Esophagus muscularis mucosa (tissue), 4 donors: Measurements from ENCODE around the gene MED29. TPM values are rescaled to one million over a fixed set of nuclear protein-coding genes. Genes with fewer than 3 reads are reported as not detected.
A peak's percentile ranks its signal among the peaks of the same experiment; 100 is the strongest.
"Not testable (repeated sequence)": the region's sequence is repeated elsewhere in the genome, so short reads cannot be mapped to it uniquely, and the experiment has no call there.

Experiments used
- DNase-seq: peaks from one replicate; pipeline ENCODE4 v3.0.0-alpha.2; 2017; ENCODE audit errors: extremely low spot score
- H3K27ac ChIP-seq, 4 donors: fragments of 200-600 bp; sonication (generic); replicated peaks in 1 of 4; 1 replicate in 3 of 4; 2 replicates in 1 of 4; pipeline ENCODE4 v1.5.1; 2016 to 2019; ENCODE audit warnings: mild to moderate bottlenecking in 1 of 4
- H3K27me3 ChIP-seq, 4 donors: fragments of 200-600 bp; sonication (generic); one replicate each; pipeline versions ENCODE4 v1.5.1 to v1.6.0; 2016 to 2019
- H3K36me3 ChIP-seq, 4 donors: fragments of 200-600 bp; sonication (generic); one replicate each; pipeline ENCODE4 v1.5.1; 2016 to 2019
- H3K4me1 ChIP-seq, 4 donors: fragments of 200-600 bp; sonication (generic); one replicate each; pipeline ENCODE4 v1.5.1; 2016 to 2019
- H3K4me3 ChIP-seq, 4 donors: fragments of 200-600 bp; sonication (generic); 1 replicate in 2 of 4; 2 replicates in 2 of 4; pipeline ENCODE4 v1.5.1; 2016 to 2019; ENCODE audit warnings: mild to moderate bottlenecking in 4 of 4, moderate library complexity in 1 of 4
- H3K9me3 ChIP-seq, 4 donors: fragments of 200-600 bp; sonication (generic); 1 replicate in 3 of 4; 2 replicates in 1 of 4; pipeline ENCODE4 v1.5.1; 2016 to 2019
- CTCF ChIP-seq, 3 experiments: fragments of 200-600 bp in 2 of 3; fragments of 450-650 bp in 1 of 3; sonication (generic) in 2 of 3; IDR thresholded peaks; one replicate each; pipeline ENCODE4 v1.5.1; 2017 to 2019; ENCODE audit warnings: antibody characterized with exemption in 3 of 3, mild to moderate bottlenecking in 2 of 3, moderate library complexity in 1 of 3
- EP300 ChIP-seq: sonication (generic); formaldehyde crosslinking; IDR thresholded peaks from one replicate; pipeline ENCODE4 v1.6.1; 2017; ENCODE audit warnings: antibody characterized with exemption
- POLR2A ChIP-seq: fragments of 450-650 bp; IDR thresholded peaks from one replicate; pipeline ENCODE4 v1.6.1; 2017; ENCODE audit warnings: antibody characterized with exemption, moderate library complexity, mild to moderate bottlenecking, low read depth
- POLR2AphosphoS5 ChIP-seq, 2 donors: sonication (generic); formaldehyde crosslinking; IDR thresholded peaks; one replicate each; pipeline ENCODE4 v1.6.1; 2017; ENCODE audit warnings: antibody characterized with exemption in 2 of 2
- WGBS: methylation state at CpG from one replicate; pipeline ENCODE4 v1.1.5; 2018; 5-methylcytosine and 5-hydroxymethylcytosine counted together
- intact Hi-C: fragments of 100-400 bp; cut with DNase I; formaldehyde crosslinking; loops from one replicate; pipeline ENCODE4 v1.15.1; 2023
- total RNA-seq, 4 donors: library from RNA; depleted of rRNA; stranded (reverse); fragments of >200 nt; gene quantifications; one replicate each; pipeline versions ENCODE4 v1.1.0 to v1.2.1, GENCODE V29; 2016

MED29 gene
- total RNA-seq, 4 donors from 2014 or later, result 24.9 to 58.0 (median 38.3) TPM

GRCh38 chr19:39377373-39378362 is 13.5 kb upstream of the MED29 start:
- Histone ChIP-seq H3K36me3 (peaks cover 65 to 86% (median 80%) of the 10 kb centered on the region in 4 donors), H3K9me3 (no peaks in the 10 kb centered on the region), H3K27ac (no peak overlapping the region), H3K4me3 (no peak overlapping the region), H3K27me3 (no peaks in the 10 kb centered on the region), H3K4me1 (peaks cover 11 to 25% (median 18%) of the 10 kb centered on the region in 4 donors)
- no peak for DNase-seq
- intact Hi-C loops, result no loop called here
- no peak for TF ChIP-seq EP300
- TF ChIP-seq POLR2A, result no peak
- no peak for TF ChIP-seq CTCF (IDR thresholded peaks at IDR 0.05)
- no peak for TF ChIP-seq POLR2AphosphoS5 (IDR thresholded peaks at IDR 0.05)
- WGBS, result 85% methylated on average over 9 of the region's 18 CpGs

- WGBS, result 100% methylated on average over 4 of the region's 4 CpGs
- H3K4me1 ChIP-seq, H3K27me3 ChIP-seq, H3K9me3 ChIP-seq, intact Hi-C loops, DNase-seq, H3K4me3 ChIP-seq: not testable (repeated sequence)
- Histone ChIP-seq H3K36me3 (peaks cover 75 to 99% (median 95%) of the 10 kb centered on the region in 4 donors), H3K27ac (peak overlapping the region in 2 of 4 donors; percentile 42 to 45)
Observed at GRCh38 chr19:39379366-39379765, 11.8 kb upstream of the MED29 start.

GRCh38 chr19:39379865-39380396 is 11.2 kb upstream of the MED29 start:
- Histone ChIP-seq H3K36me3 (peaks cover 75 to 100% (median 96%) of the 10 kb centered on the region in 4 donors), H3K9me3 (no peaks in the 10 kb centered on the region), H3K27me3 (no peaks in the 10 kb centered on the region), H3K4me1 (peaks cover 0 to 7% (median 0%) of the 10 kb centered on the region in 4 donors), H3K4me3 (no peak overlapping the region), H3K27ac (peak overlapping the region; percentile 37 to 50 (median 44))
- TF ChIP-seq EP300, result no peak
- no peak for TF ChIP-seq POLR2A
- TF ChIP-seq POLR2AphosphoS5 (IDR thresholded peaks at IDR 0.05), result no peak
- 85% methylated on average over 14 of the region's 14 CpGs for WGBS
- DNase-seq, result no peak
- intact Hi-C loops, result no loop called here

- H3K4me1 ChIP-seq, result peaks cover 0 to 7% (median 0%) of the 10 kb centered on the region in 4 donors
- no peaks in the 10 kb centered on the region for H3K9me3 ChIP-seq
- H3K27me3 ChIP-seq, result no peaks in the 10 kb centered on the region
- DNase-seq, result no peak
- H3K4me3 ChIP-seq, result no peak overlapping the region
- 90% methylated on average over 12 of the region's 17 CpGs for WGBS
- peak overlapping the region; percentile 37 to 50 (median 44) for H3K27ac ChIP-seq
- intact Hi-C loops, result no loop called here
- TF ChIP-seq CTCF (IDR thresholded peaks at IDR 0.05) (no peak), POLR2AphosphoS5 (IDR thresholded peaks at IDR 0.05) (no peak), POLR2A (no peak), EP300 (no peak)
- peaks cover 72 to 100% (median 97%) of the 10 kb centered on the region in 4 donors for H3K36me3 ChIP-seq
Observed at GRCh38 chr19:39380521-39381502, 10.4 kb upstream of the MED29 start.

GRCh38 chr19:39381910-39382611 is 9.1 kb upstream of the MED29 start:
- Histone ChIP-seq H3K4me1 (peaks cover 0 to 7% (median 0%) of the 10 kb centered on the region in 4 donors), H3K9me3 (no peaks in the 10 kb centered on the region), H3K27ac (no peak overlapping the region), H3K36me3 (peaks cover 69 to 100% (median 97%) of the 10 kb centered on the region in 4 donors), H3K27me3 (no peaks in the 10 kb centered on the region), H3K4me3 (no peak overlapping the region)
- TF ChIP-seq EP300, result no peak
- TF ChIP-seq POLR2A, result no peak
- TF ChIP-seq CTCF (IDR thresholded peaks at IDR 0.05), result no peak
- no peak for TF ChIP-seq POLR2AphosphoS5 (IDR thresholded peaks at IDR 0.05)
- WGBS, result 87% methylated on average over 8 of the region's 10 CpGs
- intact Hi-C loops, result no loop called here
- no peak for DNase-seq
